Activated CD4-positive, alpha-beta T cell treated with anti-CD3 and anti-CD28 coated beads, Interleukin-2, amount 10 ng/mL, durations not matched to agents 7 days and 5 days (primary cell): ENCODE data around the gene LEPR. TPM values are rescaled to one million over a fixed set of nuclear protein-coding genes. Genes with fewer than 3 reads are reported as not detected.

Experiments
- total RNA-seq, 2 experiments: library from RNA; stranded (reverse); gene quantifications; one replicate each; pipeline ENCODE4 v1.2.3, GENCODE V29; 2021

Gene LEPR
- total RNA-seq, 2 experiments from 2014 or later: 1.9 to 2.2 TPM

Other genes starting within 250 kb of the LEPR start
- 1 to 10 TPM; 1.9 TPM for gene DNAJC6, start 111.1 kb upstream of the LEPR start, total RNA-seq
- gene LEPROT, start within 50 bp of the LEPR start, total RNA-seq: 10 to 100 TPM; 19.6 to 23.3 TPM